GM21786 (cell line): Measurements from ENCODE around the gene LYRM7.
"Not testable (repeated sequence)": the region's sequence is repeated elsewhere in the genome, so short reads cannot be mapped to it uniquely, and the experiment has no call there.

Experiments
- ATAC-seq: cut with Tn5 transposase; IDR thresholded peaks from one replicate; pipeline ENCODE4 v1.9.1; 2021; ENCODE audit not compliant: unreplicated experiment

LYRM7 gene

GRCh38 chr5:131171276-131171810 lies 599 bp downstream of the LYRM7 start:
- no peak for ATAC-seq

- ATAC-seq, result no peak
These were observed 9.7 kb downstream of the LYRM7 start for GRCh38 chr5:131180407-131180806.

- no peak for ATAC-seq
These were observed 12.1 kb downstream of the LYRM7 start for GRCh38 chr5:131182839-131183238.

- ATAC-seq, result no peak
These were observed 14.9 kb downstream of the LYRM7 start for GRCh38 chr5:131185523-131186104.

- ATAC-seq, result no peak
These were observed 16.0 kb downstream of the LYRM7 start for GRCh38 chr5:131186561-131187256.

GRCh38 chr5:131193106-131193505 lies 22.4 kb downstream of the LYRM7 start:
- ATAC-seq, result no peak

GRCh38 chr5:131193897-131194296 lies 23.2 kb downstream of the LYRM7 start:
- not testable (repeated sequence) for ATAC-seq

GRCh38 chr5:131194725-131195124 lies 24.0 kb downstream of the LYRM7 start:
- ATAC-seq, result no peak

- ATAC-seq, result no peak
These were observed 25.0 kb downstream of the LYRM7 start for GRCh38 chr5:131195696-131196095.

- no peak for ATAC-seq
These were observed 25.6 kb downstream of the LYRM7 start for GRCh38 chr5:131196331-131196730.

- no peak for ATAC-seq
These were observed 27.9 kb downstream of the LYRM7 start for GRCh38 chr5:131198625-131199024.

- no peak for ATAC-seq
These were observed 29.8 kb downstream of the LYRM7 start for GRCh38 chr5:131200560-131200959.

- no peak for ATAC-seq
These were observed 34.2 kb downstream of the LYRM7 start for GRCh38 chr5:131204964-131205363.

GRCh38 chr5:131206061-131206460 lies 35.3 kb downstream of the LYRM7 start:
- ATAC-seq, result no peak

GRCh38 chr5:131206772-131207171 lies 36.0 kb downstream of the LYRM7 start:
- no peak for ATAC-seq

- no peak for ATAC-seq
These were observed 38.4 kb downstream of the LYRM7 start for GRCh38 chr5:131209175-131209505.

- peak; percentile 87 for ATAC-seq
These were observed 38.9 kb downstream of the LYRM7 start for GRCh38 chr5:131209506-131210150.

- no peak for ATAC-seq
These were observed 39.4 kb downstream of the LYRM7 start for GRCh38 chr5:131210151-131210510.

GRCh38 chr5:131211669-131212068 lies 40.9 kb downstream of the LYRM7 start:
- ATAC-seq, result no peak

GRCh38 chr5:131212471-131213021 lies 41.8 kb downstream of the LYRM7 start:
- peak; percentile 28 for ATAC-seq

- no peak for ATAC-seq
These were observed 44.0 kb downstream of the LYRM7 start for GRCh38 chr5:131214609-131215227.

- ATAC-seq, result no peak
These were observed 47.0 kb downstream of the LYRM7 start for GRCh38 chr5:131217791-131218190.
